ENCODE measurements around the gene FBXO24.
"Not testable (repeated sequence)": the region's sequence is repeated elsewhere in the genome, so short reads cannot be mapped to it uniquely, and the experiment has no call there.

The FBXO24 gene

GRCh38 chr7:100561491-100562194 is 24.5 kb upstream of the FBXO24 start:
- DNase-seq (ENCODE audit: low read depth in 2 of 2): no peak

GRCh38 chr7:100562195-100563099 is 23.7 kb upstream of the FBXO24 start:
- DNase-seq (ENCODE audit: low read depth in 2 of 2): no peak

- no peak for DNase-seq (ENCODE audit: low read depth in 2 of 2)
These were observed 23.0 kb upstream of the FBXO24 start for GRCh38 chr7:100563100-100563564.

- no peak for DNase-seq (ENCODE audit: low read depth in 2 of 2)
These were observed 22.2 kb upstream of the FBXO24 start for GRCh38 chr7:100563809-100564400.

- not testable (repeated sequence) for DNase-seq (ENCODE audit: low read depth in 2 of 2)
These were observed 21.7 kb upstream of the FBXO24 start for GRCh38 chr7:100564405-100564804.

- DNase-seq (ENCODE audit: low read depth in 2 of 2): no peak
These were observed 21.0 kb upstream of the FBXO24 start for GRCh38 chr7:100565133-100565571.

GRCh38 chr7:100566018-100566531 is 20.1 kb upstream of the FBXO24 start:
- no peak for DNase-seq (ENCODE audit: low read depth in 2 of 2)

- DNase-seq (ENCODE audit: low read depth in 2 of 2): no peak
These were observed 18.9 kb upstream of the FBXO24 start for GRCh38 chr7:100567031-100567730.

GRCh38 chr7:100567751-100568175 is 18.4 kb upstream of the FBXO24 start:
- no peak for DNase-seq (ENCODE audit: low read depth in 2 of 2)

GRCh38 chr7:100568176-100568895 is 17.8 kb upstream of the FBXO24 start:
- no peak for DNase-seq (ENCODE audit: low read depth in 2 of 2)

GRCh38 chr7:100568896-100569844 is 17.0 kb upstream of the FBXO24 start:
- DNase-seq (ENCODE audit: low read depth in 2 of 2): no peak

GRCh38 chr7:100570954-100571828 is 14.9 kb upstream of the FBXO24 start:
- DNase-seq (ENCODE audit: low read depth in 2 of 2): no peak

- no peak for DNase-seq (ENCODE audit: low read depth in 2 of 2)
These were observed 14.4 kb upstream of the FBXO24 start for GRCh38 chr7:100571829-100572116.

GRCh38 chr7:100572281-100572948 is 13.7 kb upstream of the FBXO24 start:
- DNase-seq (ENCODE audit: low read depth in 2 of 2): no peak

- no peak for DNase-seq (ENCODE audit: low read depth in 2 of 2)
These were observed 13.0 kb upstream of the FBXO24 start for GRCh38 chr7:100572949-100573675.

- no peak for DNase-seq (ENCODE audit: low read depth in 2 of 2)
These were observed 12.3 kb upstream of the FBXO24 start, which contains the start of gene SAP25 for GRCh38 chr7:100573691-100574361. TSS of gene SAP25 (minus strand) at chr7:100573900. CDS start at chr7:100573742, 158 bp downstream.

All from fibroblast of skin of left quadriceps (primary cell).